AG04450 (cell line): ENCODE measurements around the gene ARHGEF25. TPM values are rescaled to one million over a fixed set of nuclear protein-coding genes. Genes with fewer than 3 reads are reported as not detected.

Experiments used
- CTCF ChIA-PET: fragments of 300-600, 350-600 bp; formaldehyde crosslinking; extraction: SDS; loops from one replicate; lab custom pipeline; 2022; ENCODE audit warnings: antibody characterized with exemption, inconsistent platforms; lab: Charles Lee
- POLR2A ChIA-PET: fragments of 350-600 bp; formaldehyde crosslinking; extraction: SDS; loops from one replicate; lab custom pipeline; 2021; ENCODE audit warnings: antibody characterized with exemption, inconsistent platforms; lab: Yijun Ruan, JAX
- DNase-seq: peaks from one replicate; pipeline ENCODE4 v3.0.0-alpha.2; 2011; ENCODE audit warnings: low read depth, low spot score
- H3K27ac ChIP-seq: one replicate; pipeline ENCODE4 v1.5.1; 2012; ENCODE audit warnings: low read depth, low read length, control low read depth
- H3K27me3 ChIP-seq: one replicate; pipeline ENCODE4 v1.6.0; 2012; ENCODE audit warnings: low read length; ENCODE audit not compliant: control insufficient read depth, insufficient read depth
- H3K4me3 ChIP-seq: 2 replicates; pipeline ENCODE4 v1.5.1; 2011; ENCODE audit warnings: mild to moderate bottlenecking, low read depth, low read length, control low read depth
- H3K9me3 ChIP-seq: 2 replicates; pipeline ENCODE4 v1.5.1; 2012; ENCODE audit warnings: low read length; ENCODE audit not compliant: control insufficient read depth, insufficient read depth
- CTCF ChIP-seq: IDR thresholded peaks from 2 replicates; pipeline ENCODE4 v1.5.1; 2011; ENCODE audit warnings: low read depth, low read length, control low read depth, inconsistent platforms
- polyA plus RNA-seq: library from polyadenylated mRNA; depleted of rRNA; stranded (reverse); fragments of >200 nt; gene quantifications from 2 replicates; pipeline ENCODE4 v1.2.3, GENCODE V29; 2011

Gene ARHGEF25
- polyA plus RNA-seq, 1 experiment: 23.4 TPM

GRCh38 chr12:57620936-57621496, 9.8 kb downstream of the ARHGEF25 start:
- DNase-seq: no peak
- peak overlapping the region; percentile 51; the same call in 1 of the 2 replicates for H3K4me3 ChIP-seq
- H3K9me3 ChIP-seq: no peaks in the 10 kb centered on the region; the same call in 1 of the 2 replicates
- ChIA-PET POLR2A (interaction anchor here (1.2 to 1.9 kb wide), 2 partner anchors 9 to 10 kb away, joined by 3 to 8 read pairs; partner anchors contain the start of gene ARHGEF25), CTCF (interaction anchor here (0.6 to 7.6 kb wide), 6 partner anchors 10 to 162 kb away, joined by 3 to 112 read pairs (median 5); partner anchors contain the start of genes ARHGEF25, B4GALNT1 and PIP4K2C)
- H3K27me3 ChIP-seq: peaks cover 40% of the 10 kb centered on the region
- no peak for TF ChIP-seq CTCF
- H3K27ac ChIP-seq: no peak overlapping the region

- Histone ChIP-seq H3K9me3 (no peaks in the 10 kb centered on the region; the same call in 1 of the 2 replicates), H3K4me3 (peak overlapping the region; percentile 51), H3K27ac (no peak overlapping the region), H3K27me3 (peaks cover 47% of the 10 kb centered on the region)
- POLR2A ChIA-PET: interaction anchor here (1.9 kb wide), 1 partner anchor 10 kb away, joined by 8 read pairs; the partner anchor contains the start of gene ARHGEF25
- CTCF ChIA-PET: interaction anchor here (0.6 to 7.6 kb wide), 13 partner anchors 8 to 163 kb away, joined by 3 to 112 read pairs (median 5); partner anchors contain the start of genes ARHGEF25, B4GALNT1 and PIP4K2C
- DNase-seq: no peak
- TF ChIP-seq CTCF: peak; percentile 92
Measured at GRCh38 chr12:57621497-57622292, 10.5 kb downstream of the ARHGEF25 start.

- CTCF ChIA-PET: interaction anchor here (0.6 to 7.6 kb wide), 10 partner anchors 9 to 164 kb away, joined by 3 to 112 read pairs (median 5); partner anchors contain the start of gene B4GALNT1
- no peak for TF ChIP-seq CTCF
- Histone ChIP-seq H3K4me3 (no peak overlapping the region), H3K27ac (no peak overlapping the region), H3K9me3 (peaks cover 3% of the 10 kb centered on the region; the same call in 1 of the 2 replicates), H3K27me3 (peaks cover 56% of the 10 kb centered on the region)
- DNase-seq: no peak
- POLR2A ChIA-PET: no interaction called here
Measured at GRCh38 chr12:57622293-57623245, 11.3 kb downstream of the ARHGEF25 start.

GRCh38 chr12:57623385-57623784, 12.2 kb downstream of the ARHGEF25 start:
- Histone ChIP-seq H3K27me3 (peaks cover 62% of the 10 kb centered on the region), H3K27ac (no peak overlapping the region), H3K4me3 (no peak overlapping the region), H3K9me3 (peaks cover 4% of the 10 kb centered on the region; the same call in 1 of the 2 replicates)
- POLR2A ChIA-PET: interaction anchor here (0.8 kb wide), 1 partner anchor 12 kb away, joined by 3 read pairs; the partner anchor contains the start of gene ARHGEF25
- TF ChIP-seq CTCF: no peak
- CTCF ChIA-PET: interaction anchor here (1.1 to 7.6 kb wide), 2 partner anchors 9 to 41 kb away, joined by 3 to 112 read pairs; no protein-coding TSS in a partner anchor
- no peak for DNase-seq
